Transverse colon (tissue), 4 donors: ENCODE results near the gene GABRG3.

ENCODE experiments used
- EP300 ChIP-seq: sonication (generic); formaldehyde crosslinking; IDR thresholded peaks from one replicate; pipeline ENCODE4 v1.6.1; 2017; ENCODE audit warnings: antibody characterized with exemption, low read depth
- POLR2AphosphoS5 ChIP-seq, 3 donors: sonication (generic); formaldehyde crosslinking; IDR thresholded peaks; one replicate each; pipeline ENCODE4 v1.6.1; 2016; ENCODE audit warnings: antibody characterized with exemption in 3 of 3
- TF ChIP-seq, protein P1 (sequence below), 5 experiments: fragments of 200-600 bp in 3 of 5; fragments of 450-650 bp in 2 of 5; sonication (generic) in 3 of 5; IDR thresholded peaks; 1 replicate in 2 of 5; 2 replicates in 3 of 5; pipeline ENCODE4 v1.5.1; 2016 to 2017; ENCODE audit warnings: antibody characterized with exemption in 5 of 5, inconsistent platforms in 3 of 5, mild to moderate bottlenecking in 2 of 5, moderate library complexity in 1 of 5

DNA sequence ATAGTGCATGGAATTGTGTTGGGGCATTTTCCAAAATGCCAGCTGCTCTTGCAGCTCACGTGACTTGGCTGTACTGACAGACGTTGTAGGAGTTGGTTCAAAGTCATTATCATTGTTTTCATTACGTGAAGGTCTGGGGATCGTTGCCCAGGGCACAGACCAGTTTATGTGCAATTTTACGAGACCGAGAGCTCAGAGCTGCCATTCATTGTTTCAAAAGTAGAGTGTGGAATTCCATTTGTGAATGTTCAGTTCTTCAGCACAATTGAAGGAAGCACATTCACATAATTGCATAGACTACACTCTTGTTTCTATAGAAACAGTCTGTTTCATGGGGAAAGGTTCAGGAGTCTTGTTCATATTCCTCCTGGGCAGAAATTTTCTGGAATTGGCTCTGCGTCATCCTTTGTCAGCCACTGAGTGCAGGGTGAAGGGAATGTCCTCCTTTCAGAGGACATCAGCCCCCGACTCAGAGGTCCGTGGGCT lies 54.5 kb downstream of the GABRG3 start:
- TF ChIP-seq, protein P1, sequence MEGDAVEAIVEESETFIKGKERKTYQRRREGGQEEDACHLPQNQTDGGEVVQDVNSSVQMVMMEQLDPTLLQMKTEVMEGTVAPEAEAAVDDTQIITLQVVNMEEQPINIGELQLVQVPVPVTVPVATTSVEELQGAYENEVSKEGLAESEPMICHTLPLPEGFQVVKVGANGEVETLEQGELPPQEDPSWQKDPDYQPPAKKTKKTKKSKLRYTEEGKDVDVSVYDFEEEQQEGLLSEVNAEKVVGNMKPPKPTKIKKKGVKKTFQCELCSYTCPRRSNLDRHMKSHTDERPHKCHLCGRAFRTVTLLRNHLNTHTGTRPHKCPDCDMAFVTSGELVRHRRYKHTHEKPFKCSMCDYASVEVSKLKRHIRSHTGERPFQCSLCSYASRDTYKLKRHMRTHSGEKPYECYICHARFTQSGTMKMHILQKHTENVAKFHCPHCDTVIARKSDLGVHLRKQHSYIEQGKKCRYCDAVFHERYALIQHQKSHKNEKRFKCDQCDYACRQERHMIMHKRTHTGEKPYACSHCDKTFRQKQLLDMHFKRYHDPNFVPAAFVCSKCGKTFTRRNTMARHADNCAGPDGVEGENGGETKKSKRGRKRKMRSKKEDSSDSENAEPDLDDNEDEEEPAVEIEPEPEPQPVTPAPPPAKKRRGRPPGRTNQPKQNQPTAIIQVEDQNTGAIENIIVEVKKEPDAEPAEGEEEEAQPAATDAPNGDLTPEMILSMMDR (IDR thresholded peaks at IDR 0.05): no peak
- TF ChIP-seq EP300 (no peak), POLR2AphosphoS5 (IDR thresholded peaks at IDR 0.05) (no peak)
